ENCODE results near the gene MUC5AC.

DNA sequence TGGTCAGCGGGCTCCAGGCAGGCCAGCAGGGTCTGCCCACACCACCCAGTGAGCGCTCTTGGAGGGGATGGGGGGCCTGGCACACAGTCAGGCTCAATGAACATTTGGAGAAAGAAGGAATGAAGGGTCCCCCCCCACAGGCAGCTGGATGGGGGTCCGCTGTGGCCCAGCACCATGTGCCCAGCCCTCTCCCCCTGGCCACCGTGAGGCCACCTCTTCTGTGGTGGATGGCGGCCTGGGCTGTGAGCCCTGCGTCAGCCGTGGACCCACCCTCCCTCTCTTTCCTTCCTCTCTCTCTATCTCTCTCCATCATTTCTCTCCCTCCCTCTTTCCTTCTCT is 35.1 kb upstream of the MUC5AC start:
- TF ChIP-seq, protein P1, sequence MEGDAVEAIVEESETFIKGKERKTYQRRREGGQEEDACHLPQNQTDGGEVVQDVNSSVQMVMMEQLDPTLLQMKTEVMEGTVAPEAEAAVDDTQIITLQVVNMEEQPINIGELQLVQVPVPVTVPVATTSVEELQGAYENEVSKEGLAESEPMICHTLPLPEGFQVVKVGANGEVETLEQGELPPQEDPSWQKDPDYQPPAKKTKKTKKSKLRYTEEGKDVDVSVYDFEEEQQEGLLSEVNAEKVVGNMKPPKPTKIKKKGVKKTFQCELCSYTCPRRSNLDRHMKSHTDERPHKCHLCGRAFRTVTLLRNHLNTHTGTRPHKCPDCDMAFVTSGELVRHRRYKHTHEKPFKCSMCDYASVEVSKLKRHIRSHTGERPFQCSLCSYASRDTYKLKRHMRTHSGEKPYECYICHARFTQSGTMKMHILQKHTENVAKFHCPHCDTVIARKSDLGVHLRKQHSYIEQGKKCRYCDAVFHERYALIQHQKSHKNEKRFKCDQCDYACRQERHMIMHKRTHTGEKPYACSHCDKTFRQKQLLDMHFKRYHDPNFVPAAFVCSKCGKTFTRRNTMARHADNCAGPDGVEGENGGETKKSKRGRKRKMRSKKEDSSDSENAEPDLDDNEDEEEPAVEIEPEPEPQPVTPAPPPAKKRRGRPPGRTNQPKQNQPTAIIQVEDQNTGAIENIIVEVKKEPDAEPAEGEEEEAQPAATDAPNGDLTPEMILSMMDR (conservative IDR thresholded peaks at IDR 0.05 in 1 of 2, IDR thresholded peaks at IDR 0.05 in 1 of 2; ENCODE audit: low read depth in 1 of 2, low read length in 2 of 2), result no peak
- TF ChIP-seq EZH2 (IDR thresholded peaks at IDR 0.05; ENCODE audit: low read length, missing control alignments), result no peak
